ENCODE data around the gene RAB27B.

RAB27B gene

GRCh38 chr18:54905629-54906028 lies 77.4 kb downstream of the RAB27B start:
- no peaks in the 10 kb centered on the region for H3K27me3 ChIP-seq (ENCODE audit: insufficient read depth, low read length, poor library complexity)
- H2AFZ ChIP-seq (ENCODE audit: low read depth, low read length), result no peak overlapping the region
- no peak overlapping the region for H3K4me3 ChIP-seq (ENCODE audit: low read depth in 1 of 2, low read length in 2 of 2)
- H3K27ac ChIP-seq (ENCODE audit: low read length), result no peak overlapping the region
- DNase-seq, result no peak
- no peaks in the 10 kb centered on the region for H3K79me2 ChIP-seq (ENCODE audit: insufficient read depth, low read length)
- H3K36me3 ChIP-seq (ENCODE audit: insufficient read depth, low read length), result no peaks in the 10 kb centered on the region
- no peaks in the 10 kb centered on the region for H4K20me1 ChIP-seq (ENCODE audit: insufficient read depth, low read length)
- H3K9me3 ChIP-seq (ENCODE audit: insufficient read depth, low read length, severe bottlenecking), result peaks cover 8% of the 10 kb centered on the region
- H3K4me2 ChIP-seq (ENCODE audit: insufficient read depth, low read length), result no peak overlapping the region
- TF ChIP-seq CTCF (IDR thresholded peaks at IDR 0.05; ENCODE audit: borderline replicate concordance, extremely low read depth, low read length, poor library complexity, severe bottlenecking), result no peak
- TF ChIP-seq EZH2 (IDR thresholded peaks at IDR 0.05; ENCODE audit: borderline replicate concordance, low read depth, low read length, severe bottlenecking), result no peak
- H3K9ac ChIP-seq (ENCODE audit: low read depth, low read length), result no peak overlapping the region
- no peaks in the 10 kb centered on the region for H3K4me1 ChIP-seq (ENCODE audit: insufficient read depth, low read length)
- no peak for ATAC-seq (ENCODE audit: insufficient read depth, low read depth)

GRCh38 chr18:54906331-54907185 lies 78.3 kb downstream of the RAB27B start:
- no peak overlapping the region for H3K4me2 ChIP-seq (ENCODE audit: insufficient read depth, low read length)
- no peak overlapping the region for H3K27ac ChIP-seq (ENCODE audit: low read length)
- H3K4me3 ChIP-seq (ENCODE audit: low read depth in 1 of 2, low read length in 2 of 2), result no peak overlapping the region
- H3K9ac ChIP-seq (ENCODE audit: low read depth, low read length), result no peak overlapping the region
- H2AFZ ChIP-seq (ENCODE audit: low read depth, low read length), result no peak overlapping the region
- no peaks in the 10 kb centered on the region for H3K79me2 ChIP-seq (ENCODE audit: insufficient read depth, low read length)
- H4K20me1 ChIP-seq (ENCODE audit: insufficient read depth, low read length), result no peaks in the 10 kb centered on the region
- DNase-seq (no peak), ATAC-seq (ENCODE audit: insufficient read depth, low read depth) (no peak)
- peaks cover 8% of the 10 kb centered on the region for H3K9me3 ChIP-seq (ENCODE audit: insufficient read depth, low read length, severe bottlenecking)
- no peaks in the 10 kb centered on the region for H3K4me1 ChIP-seq (ENCODE audit: insufficient read depth, low read length)
- no peak for TF ChIP-seq CTCF (IDR thresholded peaks at IDR 0.05; ENCODE audit: borderline replicate concordance, extremely low read depth, low read length, poor library complexity, severe bottlenecking)
- TF ChIP-seq EZH2 (IDR thresholded peaks at IDR 0.05; ENCODE audit: borderline replicate concordance, low read depth, low read length, severe bottlenecking), result no peak
- no peaks in the 10 kb centered on the region for H3K27me3 ChIP-seq (ENCODE audit: insufficient read depth, low read length, poor library complexity)
- no peaks in the 10 kb centered on the region for H3K36me3 ChIP-seq (ENCODE audit: insufficient read depth, low read length)

GRCh38 chr18:54909538-54909937 lies 81.3 kb downstream of the RAB27B start:
- ATAC-seq (ENCODE audit: insufficient read depth, low read depth), result no peak
- Histone ChIP-seq H3K9me3 (ENCODE audit: insufficient read depth, low read length, severe bottlenecking) (peaks cover 8% of the 10 kb centered on the region), H3K4me1 (ENCODE audit: insufficient read depth, low read length) (no peaks in the 10 kb centered on the region), H3K9ac (ENCODE audit: low read depth, low read length) (no peak overlapping the region), H3K79me2 (ENCODE audit: insufficient read depth, low read length) (no peaks in the 10 kb centered on the region), H3K27me3 (ENCODE audit: insufficient read depth, low read length, poor library complexity) (no peaks in the 10 kb centered on the region), H3K4me2 (ENCODE audit: insufficient read depth, low read length) (no peak overlapping the region), H2AFZ (ENCODE audit: low read depth, low read length) (no peak overlapping the region), H3K27ac (ENCODE audit: low read length) (no peak overlapping the region), H3K36me3 (ENCODE audit: insufficient read depth, low read length) (no peaks in the 10 kb centered on the region), H3K4me3 (ENCODE audit: low read depth in 1 of 2, low read length in 2 of 2) (no peak overlapping the region), H4K20me1 (ENCODE audit: insufficient read depth, low read length) (no peaks in the 10 kb centered on the region)
- no peak for TF ChIP-seq EZH2 (IDR thresholded peaks at IDR 0.05; ENCODE audit: borderline replicate concordance, low read depth, low read length, severe bottlenecking)
- TF ChIP-seq CTCF (IDR thresholded peaks at IDR 0.05; ENCODE audit: borderline replicate concordance, extremely low read depth, low read length, poor library complexity, severe bottlenecking), result no peak
- no peak for DNase-seq
